HL-60 (cell line): Measurements from ENCODE around the gene GPR153.

Experiments
- DNase-seq, 2 experiments: peaks; one replicate each; pipeline ENCODE4 v3.0.0-alpha.2; 2010 to 2020; ENCODE audit warnings: low read depth in 1 of 2, low spot score in 1 of 2
- H3K27ac ChIP-seq: fragments of 250-450 bp; sonication (Bioruptor Pico); replicated peaks from 2 replicates; pipeline ENCODE4 v1.5.1; 2020; ENCODE audit warnings: mild to moderate bottlenecking, moderate library complexity
- H3K27me3 ChIP-seq: fragments of 250-450 bp; sonication (Bioruptor Pico); 2 replicates; pipeline ENCODE4 v1.5.1; 2021; ENCODE audit warnings: mild to moderate bottlenecking, moderate library complexity; ENCODE audit not compliant: insufficient read depth, poor library complexity, severe bottlenecking
- H3K4me3 ChIP-seq: replicated peaks from 2 replicates; pipeline ENCODE4 v1.5.1; 2011; ENCODE audit warnings: mild to moderate bottlenecking, control low read depth, low read length; ENCODE audit not compliant: insufficient read depth
- CTCF ChIP-seq: IDR thresholded peaks from one replicate; pipeline ENCODE4 v1.5.1; 2011; ENCODE audit warnings: low read length, control low read depth, inconsistent platforms; ENCODE audit not compliant: insufficient read depth
- GABPA ChIP-seq: IDR thresholded peaks from 2 replicates; pipeline ENCODE4 v1.6.1; 2012; ENCODE audit warnings: low read depth
- POLR2AphosphoS5 ChIP-seq: IDR thresholded peaks from 2 replicates; pipeline ENCODE4 v1.6.1; 2012; ENCODE audit warnings: low read depth
- REST ChIP-seq: IDR thresholded peaks from 2 replicates; pipeline ENCODE4 v1.6.1; 2012; ENCODE audit warnings: low read depth; ENCODE audit not compliant: insufficient replicate concordance
- SPI1 ChIP-seq: IDR thresholded peaks from 2 replicates; pipeline ENCODE4 v1.6.1; 2012; ENCODE audit warnings: low read depth, mild to moderate bottlenecking, borderline replicate concordance

Gene GPR153

DNA sequence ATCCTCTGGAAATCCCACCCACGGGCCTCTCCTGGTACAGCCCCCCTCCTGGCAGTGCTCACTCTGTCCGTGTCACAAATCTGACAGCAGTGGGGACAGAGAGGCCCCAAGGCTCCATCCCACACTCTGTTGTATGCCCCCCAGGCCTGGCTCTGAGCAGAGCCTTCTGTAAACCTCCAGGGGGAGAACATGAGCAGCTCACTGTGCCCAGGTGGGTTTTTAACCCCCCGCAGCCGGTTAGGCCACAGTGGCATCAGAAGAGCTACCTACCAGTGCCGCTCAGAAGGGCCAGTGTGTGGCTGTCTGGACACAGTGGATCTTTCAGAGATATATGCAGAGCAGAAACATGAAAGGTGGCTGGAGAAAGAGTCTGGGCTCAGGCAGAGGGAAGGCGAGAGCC is 12.0 kb upstream of the GPR153 start:
- no peak for DNase-seq
- Histone ChIP-seq H3K27ac (no peak overlapping the region), H3K4me3 (no peak overlapping the region), H3K27me3 (no peaks in the 10 kb centered on the region)
- TF ChIP-seq POLR2AphosphoS5: no peak

DNA sequence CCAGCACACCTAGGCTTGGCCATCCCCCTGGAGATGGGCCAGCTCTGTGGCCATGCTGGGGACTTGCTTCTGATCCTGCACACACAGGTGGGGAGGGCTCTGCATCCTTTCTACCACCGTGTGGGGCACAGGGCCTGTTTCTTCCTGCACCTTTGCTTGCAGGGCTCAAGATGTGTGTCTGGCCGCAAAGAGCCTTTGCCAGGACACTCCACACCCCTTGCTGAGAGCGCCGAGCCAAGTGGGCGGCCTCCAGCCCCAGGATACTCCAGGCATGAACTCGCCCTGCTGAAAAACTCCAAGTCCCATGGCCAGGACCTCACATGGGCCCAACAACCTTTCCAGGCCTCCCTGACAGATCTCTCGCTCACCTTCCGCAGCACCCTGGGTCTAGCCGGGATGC is 11.6 kb upstream of the GPR153 start:
- Histone ChIP-seq H3K27ac (no peak overlapping the region), H3K4me3 (no peak overlapping the region), H3K27me3 (no peaks in the 10 kb centered on the region)
- TF ChIP-seq REST (no peak), SPI1 (no peak)
- no peak for DNase-seq

- Histone ChIP-seq H3K27ac (no peak overlapping the region), H3K4me3 (no peak overlapping the region), H3K27me3 (no peaks in the 10 kb centered on the region)
- no peak for DNase-seq
- TF ChIP-seq GABPA (no peak), CTCF (no peak), SPI1 (no peak), POLR2AphosphoS5 (no peak), REST (no peak)
These were observed 10.7 kb upstream of the GPR153 start for GRCh38 chr1:6271554-6271953.

- no peak overlapping the region for H3K27ac ChIP-seq
- TF ChIP-seq REST (no peak), CTCF (no peak), POLR2AphosphoS5 (no peak), GABPA (no peak), SPI1 (no peak)
- no peak for DNase-seq
- H3K27me3 ChIP-seq: no peaks in the 10 kb centered on the region
- H3K4me3 ChIP-seq: no peak overlapping the region
These were observed 10.1 kb upstream of the GPR153 start for GRCh38 chr1:6271006-6271405.
